CD4-positive, alpha-beta T cell (primary cell): Measurements from ENCODE around the gene GSK3B. TPM values are rescaled to one million over a fixed set of nuclear protein-coding genes. Genes with fewer than 3 reads are reported as not detected.

ENCODE experiments used
- ATAC-seq: fragments of 200-7000 bp; cut with Tn5 transposase; one replicate; pipeline ENCODE4 v1.10.0; 2022; ENCODE audit warnings: mild to moderate bottlenecking; ENCODE audit not compliant: poor library complexity
- CTCF ChIA-PET: fragments of 350-600 bp; sonication (Branson Sonifier 250); formaldehyde crosslinking; loops from one replicate; lab custom pipeline; 2021; ENCODE audit warnings: antibody characterized with exemption, inconsistent platforms; lab: Charles Lee
- POLR2A ChIA-PET: fragments of 350-600 bp; sonication (Branson Sonifier 250); formaldehyde crosslinking; loops from one replicate; lab custom pipeline; 2021; ENCODE audit warnings: antibody characterized with exemption, inconsistent platforms; lab: Charles Lee
- DNase-seq, 14 experiments: peaks; one replicate each; pipeline ENCODE4 v3.0.0-alpha.2; 2013 to 2020; ENCODE audit warnings: mixed read lengths in 2 of 14
- H3K27ac ChIP-seq, 2 donors: one replicate each; pipeline versions ENCODE4 v1.5.1 to v1.7.0; 2013; ENCODE audit warnings: low read length in 2 of 2, low read depth in 1 of 2, mild to moderate bottlenecking in 1 of 2
- H3K27me3 ChIP-seq, 2 experiments: 1 replicate in 1 of 2; 2 replicates in 1 of 2; pipeline versions ENCODE4 v1.6.1 to v1.7.0; 2013; ENCODE audit warnings: low read length in 2 of 2, control low read depth in 1 of 2, mild to moderate bottlenecking in 1 of 2, moderate library complexity in 1 of 2; ENCODE audit not compliant: insufficient read depth in 2 of 2, control insufficient read depth in 1 of 2
- H3K36me3 ChIP-seq: one replicate; pipeline ENCODE4 v1.6.1; 2013; ENCODE audit warnings: low read length, control low read depth; ENCODE audit not compliant: insufficient read depth
- H3K4me1 ChIP-seq: one replicate; pipeline ENCODE4 v1.6.1; 2013; ENCODE audit warnings: low read length, control low read depth; ENCODE audit not compliant: insufficient read depth
- H3K4me3 ChIP-seq: one replicate; pipeline ENCODE4 v1.5.1; 2013; ENCODE audit warnings: mild to moderate bottlenecking, low read length, moderate library complexity
- H3K9me3 ChIP-seq, 2 experiments: 1 replicate in 1 of 2; 2 replicates in 1 of 2; pipeline versions ENCODE4 v1.6.1 to v1.7.0; 2013; ENCODE audit warnings: low read length in 2 of 2, mild to moderate bottlenecking in 2 of 2, control low read depth in 1 of 2, moderate library complexity in 1 of 2; ENCODE audit not compliant: control insufficient read depth in 1 of 2, insufficient read depth in 1 of 2
- H3K27ac Mint-ChIP-seq: one replicate; pipeline ENCODE4 v1.8.0; 2020; ENCODE audit warnings: mixed read lengths
- H3K27me3 Mint-ChIP-seq: one replicate; pipeline ENCODE4 v1.8.0; 2021; ENCODE audit warnings: mixed read lengths
- H3K36me3 Mint-ChIP-seq: one replicate; pipeline ENCODE4 v1.8.0; 2021; ENCODE audit warnings: low read depth, mixed read lengths
- H3K4me1 Mint-ChIP-seq: one replicate; pipeline ENCODE4 v1.8.0; 2021; ENCODE audit warnings: low read depth, mixed read lengths
- H3K4me3 Mint-ChIP-seq: one replicate; pipeline ENCODE4 v1.8.0; 2020; ENCODE audit warnings: mild to moderate bottlenecking, mixed read lengths
- H3K9me3 Mint-ChIP-seq: one replicate; pipeline ENCODE4 v1.8.0; 2020; ENCODE audit warnings: mixed read lengths
- intact Hi-C, 2 experiments: fragments of 100-400 bp; cut with DNase I in 1 of 2; cut with micrococcal nuclease in 1 of 2; formaldehyde crosslinking; loops; one replicate each; pipeline versions ENCODE4 v1.15.1 to v1.9.0; 2023 to 2025; cut with DNase I, micrococcal nuclease
- total RNA-seq, 174 experiments: library from RNA in 2 of 174; stranded (reverse) in 2 of 174; gene quantifications; one replicate each; pipeline ENCODE4 v1.2.3 and lab custom pipeline; 2021 to 2026
- TF ChIP-seq, protein P1 (sequence below): fragments of 200-600 bp; IDR thresholded peaks from one replicate; pipeline ENCODE4 v1.8.0; 2022; ENCODE audit warnings: antibody characterized with exemption, mild to moderate bottlenecking

The GSK3B gene
- total RNA-seq, 2 experiments from 2014 or later, result 27.9 to 29.1 TPM

DNA sequence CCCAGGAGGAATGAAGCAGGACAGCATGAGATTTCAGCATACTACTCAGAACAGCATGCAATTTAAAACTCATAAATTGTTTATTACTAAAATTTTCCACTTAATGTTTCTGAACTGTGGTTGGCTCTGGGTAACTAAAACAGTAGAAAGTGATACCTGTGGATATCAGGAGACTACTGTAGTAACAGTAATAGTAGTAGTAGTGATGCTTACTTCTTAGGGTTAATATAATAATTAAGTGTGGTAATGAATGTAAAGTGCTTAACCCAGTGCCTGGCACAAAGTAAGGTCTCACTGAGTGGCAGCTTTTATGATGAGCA lies 195.1 kb downstream of the GSK3B start:
- Mint-ChIP-seq H3K27ac (no peak overlapping the region), H3K9me3 (no peaks in the 10 kb centered on the region), H3K27me3 (no peaks in the 10 kb centered on the region), H3K4me1 (no peaks in the 10 kb centered on the region), H3K36me3 (peaks cover 37% of the 10 kb centered on the region), H3K4me3 (no peak overlapping the region)
- TF ChIP-seq, protein P1, sequence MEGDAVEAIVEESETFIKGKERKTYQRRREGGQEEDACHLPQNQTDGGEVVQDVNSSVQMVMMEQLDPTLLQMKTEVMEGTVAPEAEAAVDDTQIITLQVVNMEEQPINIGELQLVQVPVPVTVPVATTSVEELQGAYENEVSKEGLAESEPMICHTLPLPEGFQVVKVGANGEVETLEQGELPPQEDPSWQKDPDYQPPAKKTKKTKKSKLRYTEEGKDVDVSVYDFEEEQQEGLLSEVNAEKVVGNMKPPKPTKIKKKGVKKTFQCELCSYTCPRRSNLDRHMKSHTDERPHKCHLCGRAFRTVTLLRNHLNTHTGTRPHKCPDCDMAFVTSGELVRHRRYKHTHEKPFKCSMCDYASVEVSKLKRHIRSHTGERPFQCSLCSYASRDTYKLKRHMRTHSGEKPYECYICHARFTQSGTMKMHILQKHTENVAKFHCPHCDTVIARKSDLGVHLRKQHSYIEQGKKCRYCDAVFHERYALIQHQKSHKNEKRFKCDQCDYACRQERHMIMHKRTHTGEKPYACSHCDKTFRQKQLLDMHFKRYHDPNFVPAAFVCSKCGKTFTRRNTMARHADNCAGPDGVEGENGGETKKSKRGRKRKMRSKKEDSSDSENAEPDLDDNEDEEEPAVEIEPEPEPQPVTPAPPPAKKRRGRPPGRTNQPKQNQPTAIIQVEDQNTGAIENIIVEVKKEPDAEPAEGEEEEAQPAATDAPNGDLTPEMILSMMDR, result no peak
- intact Hi-C loops, result no loop called here
- H3K27ac ChIP-seq, result no peak overlapping the region
- no peaks in the 10 kb centered on the region for H3K4me1 ChIP-seq
- DNase-seq, result no peak
- ATAC-seq, result no peak
- no peaks in the 10 kb centered on the region for H3K27me3 ChIP-seq
- no peaks in the 10 kb centered on the region for H3K9me3 ChIP-seq
- H3K4me3 ChIP-seq, result no peak overlapping the region
- CTCF ChIA-PET, result no interaction called here
- H3K36me3 ChIP-seq, result peaks cover 6% of the 10 kb centered on the region
- POLR2A ChIA-PET, result no interaction called here

DNA sequence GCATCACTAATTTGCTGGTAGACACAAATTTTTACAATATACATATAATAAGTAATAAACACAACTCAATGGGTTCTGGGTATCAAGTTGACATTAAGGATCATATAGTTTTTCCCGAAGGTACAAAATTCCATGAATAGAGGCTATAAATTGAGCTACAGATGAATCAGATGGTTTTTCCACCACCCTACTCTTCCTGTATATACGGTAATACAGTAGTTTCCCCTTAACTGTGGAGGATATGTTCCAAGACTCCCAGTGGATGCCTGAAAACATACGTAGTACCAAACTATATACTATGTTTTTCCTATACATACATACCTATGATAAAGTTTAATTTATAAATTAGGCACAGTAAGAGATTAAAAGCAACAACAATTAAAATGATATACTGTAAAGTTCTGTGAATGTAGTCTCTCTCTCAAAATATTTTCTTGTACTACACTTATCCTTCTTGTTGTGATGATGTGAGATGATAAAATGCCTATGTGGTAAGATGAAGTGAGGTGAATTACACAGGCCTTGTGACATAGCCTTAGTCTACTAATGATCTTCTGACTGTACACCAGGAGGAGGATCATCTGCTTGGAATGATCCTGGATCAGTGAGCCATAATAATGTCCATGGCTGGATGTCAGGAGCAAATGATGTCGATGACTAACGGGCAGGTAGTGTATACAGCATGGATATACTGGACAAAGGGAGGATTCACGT lies 195.6 kb downstream of the GSK3B start:
- TF ChIP-seq, protein P1, result no peak
- ATAC-seq (no peak), DNase-seq (no peak)
- no peaks in the 10 kb centered on the region for H3K9me3 ChIP-seq
- H3K27ac ChIP-seq, result no peak overlapping the region
- POLR2A ChIA-PET, result interaction anchor here (0.6 to 0.7 kb wide), 2 partner anchors 249 to 1043 kb away, joined by 3 to 4 read pairs; no protein-coding TSS in a partner anchor
- H3K4me3 ChIP-seq, result no peak overlapping the region
- no peaks in the 10 kb centered on the region for H3K27me3 ChIP-seq
- H3K27ac Mint-ChIP-seq, result no peak overlapping the region
- H3K36me3 ChIP-seq, result peaks cover 4% of the 10 kb centered on the region
- no peaks in the 10 kb centered on the region for H3K4me1 ChIP-seq
- no peak overlapping the region for H3K4me3 Mint-ChIP-seq
- CTCF ChIA-PET, result no interaction called here
- no peaks in the 10 kb centered on the region for H3K9me3 Mint-ChIP-seq
- H3K36me3 Mint-ChIP-seq, result peaks cover 33% of the 10 kb centered on the region
- intact Hi-C loops, result no loop called here
- H3K27me3 Mint-ChIP-seq, result no peaks in the 10 kb centered on the region
- H3K4me1 Mint-ChIP-seq, result no peaks in the 10 kb centered on the region

DNA sequence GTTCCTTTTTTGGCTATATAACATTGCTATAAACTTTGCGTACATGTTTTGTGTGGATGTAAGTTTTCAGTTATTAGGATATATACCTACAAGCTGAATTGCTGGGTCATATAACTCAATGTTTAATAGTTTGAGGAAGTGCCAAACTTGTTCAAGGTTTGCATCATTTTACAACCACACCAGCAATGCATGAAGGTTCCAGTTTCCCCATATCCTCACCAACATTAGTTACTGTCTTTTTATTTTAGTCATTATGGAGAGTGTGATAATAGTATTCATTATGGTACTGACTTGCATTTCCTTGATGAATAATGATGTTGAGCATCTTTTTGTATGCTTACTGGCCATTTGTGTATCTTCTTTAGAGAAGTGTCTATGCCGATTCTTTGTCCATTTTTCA lies 200.1 kb downstream of the GSK3B start:
- ChIA-PET POLR2A (interaction anchor here (1.7 to 3.8 kb wide), 2 partner anchors 200 to 253 kb away, joined by 7 to 24 read pairs; partner anchors contain the start of gene GSK3B), CTCF (interaction anchor here (0.6 to 3.7 kb wide), 5 partner anchors 15 to 253 kb away, joined by 3 to 36 read pairs (median 3); no protein-coding TSS in a partner anchor)
- H3K4me1 ChIP-seq, result no peaks in the 10 kb centered on the region
- Mint-ChIP-seq H3K9me3 (no peaks in the 10 kb centered on the region), H3K27ac (no peak overlapping the region), H3K36me3 (peaks cover 42% of the 10 kb centered on the region), H3K27me3 (no peaks in the 10 kb centered on the region), H3K4me1 (peaks cover 9% of the 10 kb centered on the region), H3K4me3 (no peak overlapping the region)
- H3K36me3 ChIP-seq, result peaks cover 2% of the 10 kb centered on the region
- peaks cover 0 to 3% of the 10 kb centered on the region in 2 experiments for H3K9me3 ChIP-seq
- no peak overlapping the region for H3K27ac ChIP-seq
- DNase-seq (no peak), ATAC-seq (no peak)
- intact Hi-C loops, result loop anchor here in 1 of 2 experiments (5.0 kb wide), 3 partner anchors 303 to 663 kb away; no protein-coding TSS in a partner anchor
- TF ChIP-seq, protein P1, result no peak
- H3K27me3 ChIP-seq, result no peaks in the 10 kb centered on the region
- H3K4me3 ChIP-seq, result no peak overlapping the region
